22Rv1 (cell line): Measurements from ENCODE around the gene MT1E.

Source experiments
- ZFX ChIP-seq: fragments of 450-650 bp; IDR thresholded peaks from 2 replicates; pipeline ENCODE4 v1.6.1; 2017; ENCODE audit warnings: antibody characterized with exemption, borderline replicate concordance
- TF ChIP-seq, protein P1 (sequence below): fragments of 450-650 bp; IDR thresholded peaks from 2 replicates; pipeline ENCODE4 v1.5.1; 2017; ENCODE audit warnings: mild to moderate bottlenecking

GRCh38 chr16:56609463-56609921 lies 16.1 kb upstream of the MT1E start:
- TF ChIP-seq, protein P1, sequence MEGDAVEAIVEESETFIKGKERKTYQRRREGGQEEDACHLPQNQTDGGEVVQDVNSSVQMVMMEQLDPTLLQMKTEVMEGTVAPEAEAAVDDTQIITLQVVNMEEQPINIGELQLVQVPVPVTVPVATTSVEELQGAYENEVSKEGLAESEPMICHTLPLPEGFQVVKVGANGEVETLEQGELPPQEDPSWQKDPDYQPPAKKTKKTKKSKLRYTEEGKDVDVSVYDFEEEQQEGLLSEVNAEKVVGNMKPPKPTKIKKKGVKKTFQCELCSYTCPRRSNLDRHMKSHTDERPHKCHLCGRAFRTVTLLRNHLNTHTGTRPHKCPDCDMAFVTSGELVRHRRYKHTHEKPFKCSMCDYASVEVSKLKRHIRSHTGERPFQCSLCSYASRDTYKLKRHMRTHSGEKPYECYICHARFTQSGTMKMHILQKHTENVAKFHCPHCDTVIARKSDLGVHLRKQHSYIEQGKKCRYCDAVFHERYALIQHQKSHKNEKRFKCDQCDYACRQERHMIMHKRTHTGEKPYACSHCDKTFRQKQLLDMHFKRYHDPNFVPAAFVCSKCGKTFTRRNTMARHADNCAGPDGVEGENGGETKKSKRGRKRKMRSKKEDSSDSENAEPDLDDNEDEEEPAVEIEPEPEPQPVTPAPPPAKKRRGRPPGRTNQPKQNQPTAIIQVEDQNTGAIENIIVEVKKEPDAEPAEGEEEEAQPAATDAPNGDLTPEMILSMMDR, result no peak
- no peak for TF ChIP-seq ZFX
